ENCODE data around the gene TAP1.

GRCh38 chr6:32825966-32826365, 27.5 kb downstream of the TAP1 start:
- TF ChIP-seq CTCF (IDR thresholded peaks at IDR 0.05; ENCODE audit: insufficient read depth, low read length) = no peak
- no peak for TF ChIP-seq SPI1 (IDR thresholded peaks at IDR 0.05; ENCODE audit: borderline replicate concordance, low read depth)
- no peak for TF ChIP-seq POLR2AphosphoS5 (IDR thresholded peaks at IDR 0.05; ENCODE audit: low read depth)
- TF ChIP-seq REST (IDR thresholded peaks at IDR 0.05; ENCODE audit: insufficient replicate concordance, low read depth) = no peak
- no peak for TF ChIP-seq GABPA (IDR thresholded peaks at IDR 0.05; ENCODE audit: low read depth)
